SH-SY5Y (cell line): ENCODE results near the gene OOSP3.

Source experiments
- GATA2 ChIP-seq: IDR thresholded peaks from 2 replicates; pipeline ENCODE4 v1.6.1; 2011; ENCODE audit warnings: mild to moderate bottlenecking, low read depth, low read length
- GATA3 ChIP-seq: IDR thresholded peaks from 2 replicates; pipeline ENCODE4 v1.6.1; 2011; ENCODE audit warnings: low read depth, mild to moderate bottlenecking, low read length, moderate library complexity

- TF ChIP-seq GATA2 = no peak
- TF ChIP-seq GATA3 = no peak
Measured at GRCh38 chr11:59849129-59849528, 29.5 kb upstream of the OOSP3 start.
